Immature natural killer cell (primary cell): Measurements from ENCODE around the gene DEFB114. TPM values are rescaled to one million over a fixed set of nuclear protein-coding genes. Genes with fewer than 3 reads are reported as not detected.
"Not testable (repeated sequence)": the region's sequence is repeated elsewhere in the genome, so short reads cannot be mapped to it uniquely, and the experiment has no call there.

Experiments used
- DNase-seq, 3 donors: peaks; one replicate each; pipeline ENCODE4 v3.0.0; 2022; ENCODE audit warnings: mixed read lengths in 1 of 3
- H3K27ac Mint-ChIP-seq, 6 donors: one replicate each; pipeline ENCODE4 v1.8.0; 2020; ENCODE audit warnings: mixed read lengths in 6 of 6, mild to moderate bottlenecking in 5 of 6, inconsistent platforms in 4 of 6, moderate library complexity in 3 of 6
- H3K27me3 Mint-ChIP-seq, 3 donors: one replicate each; pipeline ENCODE4 v1.8.0; 2020 to 2021; ENCODE audit warnings: low read depth in 3 of 3, mild to moderate bottlenecking in 3 of 3, mixed read lengths in 3 of 3, moderate library complexity in 3 of 3, inconsistent platforms in 1 of 3
- H3K36me3 Mint-ChIP-seq, 3 donors: one replicate each; pipeline ENCODE4 v1.8.0; 2020; ENCODE audit warnings: mixed read lengths in 3 of 3, inconsistent platforms in 2 of 3, mild to moderate bottlenecking in 2 of 3
- H3K4me1 Mint-ChIP-seq, 2 donors: one replicate each; pipeline ENCODE4 v1.8.0; 2020; ENCODE audit warnings: inconsistent platforms in 2 of 2, mild to moderate bottlenecking in 2 of 2, mixed read lengths in 2 of 2, moderate library complexity in 1 of 2
- H3K4me3 Mint-ChIP-seq, 5 donors: one replicate each; pipeline ENCODE4 v1.8.0; 2020; ENCODE audit warnings: mild to moderate bottlenecking in 5 of 5, mixed read lengths in 5 of 5, inconsistent platforms in 3 of 5, moderate library complexity in 3 of 5
- H3K9me3 Mint-ChIP-seq, 6 donors: one replicate each; pipeline ENCODE4 v1.8.0; 2020; ENCODE audit warnings: mild to moderate bottlenecking in 6 of 6, mixed read lengths in 6 of 6, inconsistent platforms in 4 of 6, moderate library complexity in 3 of 6
- polyA plus RNA-seq, 3 donors: library from polyadenylated mRNA; unstranded; fragments of 300-500 nt; fragmentation: Illumina TruSeq; gene quantifications; one replicate each; pipeline ENCODE4 v1.2.3, GENCODE V29; 2021

DEFB114 gene
- polyA plus RNA-seq, 3 donors from 2014 or later = not detected

GRCh38 chr6:49958180-49958579 lies 5.8 kb downstream of the DEFB114 start:
- Mint-ChIP-seq H3K4me3 (no peak overlapping the region), H3K27ac (no peak overlapping the region), H3K27me3 (peaks cover 0 to 2% (median 0%) of the 10 kb centered on the region in 3 donors), H3K4me1 (no peaks in the 10 kb centered on the region), H3K36me3 (no peaks in the 10 kb centered on the region), H3K9me3 (peaks cover 4 to 29% (median 19%) of the 10 kb centered on the region in 6 donors)
- no peak for DNase-seq

GRCh38 chr6:49955847-49956246 lies 8.1 kb downstream of the DEFB114 start:
- no peak overlapping the region for H3K4me3 Mint-ChIP-seq
- DNase-seq = no peak
- H3K36me3 Mint-ChIP-seq = no peaks in the 10 kb centered on the region
- H3K9me3 Mint-ChIP-seq = peaks cover 4 to 36% (median 20%) of the 10 kb centered on the region in 6 donors
- H3K27me3 Mint-ChIP-seq = peaks cover 0 to 2% (median 0%) of the 10 kb centered on the region in 3 donors
- H3K4me1 Mint-ChIP-seq = no peaks in the 10 kb centered on the region
- no peak overlapping the region for H3K27ac Mint-ChIP-seq

GRCh38 chr6:49951926-49952325 lies 12.0 kb downstream of the DEFB114 start:
- Mint-ChIP-seq H3K4me1 (no peaks in the 10 kb centered on the region), H3K9me3 (peaks cover 5 to 32% (median 23%) of the 10 kb centered on the region in 6 donors), H3K36me3 (no peaks in the 10 kb centered on the region), H3K4me3 (no peak overlapping the region), H3K27me3 (peaks cover 0 to 2% (median 0%) of the 10 kb centered on the region in 3 donors), H3K27ac (no peak overlapping the region)
- no peak for DNase-seq

GRCh38 chr6:49950415-49950751 lies 13.6 kb downstream of the DEFB114 start:
- Mint-ChIP-seq H3K27me3 (peaks cover 0 to 2% (median 0%) of the 10 kb centered on the region in 3 donors), H3K36me3 (no peaks in the 10 kb centered on the region), H3K27ac (no peak overlapping the region), H3K4me3 (no peak overlapping the region), H3K4me1 (no peaks in the 10 kb centered on the region), H3K9me3 (peaks cover 6 to 31% (median 20%) of the 10 kb centered on the region in 6 donors)
- DNase-seq = no peak

- H3K4me1 Mint-ChIP-seq = no peaks in the 10 kb centered on the region
- DNase-seq = no peak
- peaks cover 0 to 1% (median 0%) of the 10 kb centered on the region in 3 donors for H3K27me3 Mint-ChIP-seq
- peaks cover 9 to 38% (median 20%) of the 10 kb centered on the region in 6 donors for H3K9me3 Mint-ChIP-seq
- H3K4me3 Mint-ChIP-seq = no peak overlapping the region
- no peak overlapping the region for H3K27ac Mint-ChIP-seq
- H3K36me3 Mint-ChIP-seq = no peaks in the 10 kb centered on the region
Observed at GRCh38 chr6:49949062-49949461, 14.9 kb downstream of the DEFB114 start.

- H3K27ac Mint-ChIP-seq = no peak overlapping the region
- no peaks in the 10 kb centered on the region for H3K36me3 Mint-ChIP-seq
- no peak overlapping the region for H3K4me3 Mint-ChIP-seq
Observed at GRCh38 chr6:49946835-49947234, 17.1 kb downstream of the DEFB114 start.

GRCh38 chr6:49944068-49944467 lies 19.9 kb downstream of the DEFB114 start:
- not testable (repeated sequence) for DNase-seq, H3K27me3 Mint-ChIP-seq, H3K4me1 Mint-ChIP-seq, H3K27ac Mint-ChIP-seq, H3K4me3 Mint-ChIP-seq, H3K36me3 Mint-ChIP-seq
- H3K9me3 Mint-ChIP-seq = peaks cover 8 to 45% (median 26%) of the 10 kb centered on the region in 6 donors

More at GRCh38 chr6:49946835-49947234, 17.1 kb downstream of the DEFB114 start:
- H3K27me3 Mint-ChIP-seq = no peaks in the 10 kb centered on the region
- H3K4me1 Mint-ChIP-seq = no peaks in the 10 kb centered on the region
- no peak for DNase-seq
- H3K9me3 Mint-ChIP-seq = peaks cover 9 to 32% (median 19%) of the 10 kb centered on the region in 6 donors

GRCh38 chr6:49939993-49940498 lies 23.9 kb downstream of the DEFB114 start:
- H3K27me3 Mint-ChIP-seq = peaks cover 0 to 2% (median 0%) of the 10 kb centered on the region in 3 donors
- peaks cover 3 to 36% (median 18%) of the 10 kb centered on the region in 6 donors for H3K9me3 Mint-ChIP-seq
- no peaks in the 10 kb centered on the region for H3K36me3 Mint-ChIP-seq
- no peaks in the 10 kb centered on the region for H3K4me1 Mint-ChIP-seq
- H3K27ac Mint-ChIP-seq = no peak overlapping the region
- H3K4me3 Mint-ChIP-seq = no peak overlapping the region
- DNase-seq = no peak

GRCh38 chr6:49937811-49938210 lies 26.2 kb downstream of the DEFB114 start:
- Mint-ChIP-seq H3K36me3 (no peaks in the 10 kb centered on the region), H3K27me3 (peaks cover 0 to 2% (median 0%) of the 10 kb centered on the region in 3 donors), H3K4me1 (no peaks in the 10 kb centered on the region), H3K27ac (no peak overlapping the region), H3K4me3 (no peak overlapping the region), H3K9me3 (peaks cover 1 to 26% (median 13%) of the 10 kb centered on the region in 6 donors)
- no peak for DNase-seq

GRCh38 chr6:49937017-49937416 lies 26.9 kb downstream of the DEFB114 start:
- Mint-ChIP-seq H3K9me3 (peaks cover 1 to 26% (median 13%) of the 10 kb centered on the region in 6 donors), H3K36me3 (no peaks in the 10 kb centered on the region), H3K27ac (no peak overlapping the region)

GRCh38 chr6:49935387-49935786 lies 28.6 kb downstream of the DEFB114 start:
- DNase-seq = no peak
- Mint-ChIP-seq H3K36me3 (no peaks in the 10 kb centered on the region), H3K4me1 (no peaks in the 10 kb centered on the region), H3K4me3 (no peak overlapping the region), H3K9me3 (peaks cover 2 to 22% (median 11%) of the 10 kb centered on the region in 6 donors), H3K27ac (no peak overlapping the region), H3K27me3 (peaks cover 0 to 2% (median 0%) of the 10 kb centered on the region in 3 donors)

More at GRCh38 chr6:49937017-49937416, 26.9 kb downstream of the DEFB114 start:
- Mint-ChIP-seq H3K4me1 (no peaks in the 10 kb centered on the region), H3K27me3 (peaks cover 0 to 2% (median 0%) of the 10 kb centered on the region in 3 donors), H3K4me3 (no peak overlapping the region)
- DNase-seq = no peak

- DNase-seq = no peak
- Mint-ChIP-seq H3K27ac (no peak overlapping the region), H3K9me3 (peaks cover 3 to 25% (median 10%) of the 10 kb centered on the region in 6 donors), H3K4me3 (no peak overlapping the region), H3K4me1 (no peaks in the 10 kb centered on the region), H3K27me3 (peaks cover 0 to 4% (median 0%) of the 10 kb centered on the region in 3 donors), H3K36me3 (no peaks in the 10 kb centered on the region)
Observed at GRCh38 chr6:49934770-49935169, 29.2 kb downstream of the DEFB114 start.

GRCh38 chr6:49933526-49933925 lies 30.4 kb downstream of the DEFB114 start:
- Mint-ChIP-seq H3K27ac (no peak overlapping the region), H3K4me3 (no peak overlapping the region), H3K27me3 (peaks cover 0 to 4% (median 0%) of the 10 kb centered on the region in 3 donors), H3K36me3 (no peaks in the 10 kb centered on the region), H3K4me1 (no peaks in the 10 kb centered on the region), H3K9me3 (peaks cover 3 to 18% (median 6%) of the 10 kb centered on the region in 6 donors)
- DNase-seq = no peak

- H3K36me3 Mint-ChIP-seq = no peaks in the 10 kb centered on the region
- peaks cover 5 to 30% (median 10%) of the 10 kb centered on the region in 6 donors for H3K9me3 Mint-ChIP-seq
- no peak for DNase-seq
- H3K27ac Mint-ChIP-seq = no peak overlapping the region
- peaks cover 0 to 2% (median 0%) of the 10 kb centered on the region in 3 donors for H3K27me3 Mint-ChIP-seq
- H3K4me3 Mint-ChIP-seq = no peak overlapping the region
- H3K4me1 Mint-ChIP-seq = no peaks in the 10 kb centered on the region
Observed at GRCh38 chr6:49929340-49929739, 34.6 kb downstream of the DEFB114 start.

GRCh38 chr6:49923826-49924225 lies 40.1 kb downstream of the DEFB114 start:
- Mint-ChIP-seq H3K27ac (no peak overlapping the region), H3K9me3 (peaks cover 8 to 26% (median 14%) of the 10 kb centered on the region in 6 donors), H3K4me1 (no peaks in the 10 kb centered on the region), H3K27me3 (no peaks in the 10 kb centered on the region), H3K36me3 (no peaks in the 10 kb centered on the region), H3K4me3 (no peak overlapping the region)
- DNase-seq = no peak
